Measurements from ENCODE around the gene HAP1.

The HAP1 gene

GRCh38 chr17:41690497-41690896 is 43.9 kb downstream of the HAP1 start:
- H3K27ac ChIP-seq (ENCODE audit: extremely low read depth, low read depth, low read length): no peak overlapping the region; the same call in 1 of the 2 replicates
- H3K4me3 ChIP-seq (ENCODE audit: low read depth, low read length): peak overlapping the region; percentile 7; the same call in 1 of the 2 replicates
- POLR2A ChIA-PET: interaction anchor here (0.5 to 5.0 kb wide), 7 partner anchors 11 to 103 kb away, joined by 3 to 104 read pairs (median 10); partner anchors contain the start of genes HAP1 and JUP
- H3K36me3 ChIP-seq (ENCODE audit: control insufficient read depth in 2 of 2, insufficient read depth in 1 of 2, low read length in 2 of 2): peaks cover 27 to 59% of the 10 kb centered on the region in 2 experiments
- no peaks in the 10 kb centered on the region for H3K4me1 ChIP-seq (ENCODE audit: control insufficient read depth, insufficient read depth, low read length)
- no peaks in the 10 kb centered on the region for H3K9me3 ChIP-seq (ENCODE audit: control insufficient read depth, insufficient read depth, low read depth, low read length)
- TF ChIP-seq ZNF174 (tag by site-specific recombination; IDR thresholded peaks at IDR 0.05): no peak
- CTCF ChIA-PET: interaction anchor here (0.6 to 1.9 kb wide), 12 partner anchors 8 to 113 kb away, joined by 3 to 9 read pairs (median 4); no protein-coding TSS in a partner anchor

GRCh38 chr17:41689497-41690299 is 44.7 kb downstream of the HAP1 start:
- Histone ChIP-seq H3K4me1 (ENCODE audit: control insufficient read depth, insufficient read depth, low read length) (no peaks in the 10 kb centered on the region), H3K9me3 (ENCODE audit: control insufficient read depth, insufficient read depth, low read depth, low read length) (no peaks in the 10 kb centered on the region), H3K4me3 (ENCODE audit: low read depth, low read length) (peak overlapping the region; percentile 96), H3K27ac (ENCODE audit: extremely low read depth, low read depth, low read length) (peak overlapping the region; percentile 61), H3K36me3 (ENCODE audit: control insufficient read depth in 2 of 2, insufficient read depth in 1 of 2, low read length in 2 of 2) (peaks cover 27 to 51% of the 10 kb centered on the region in 2 experiments)
- ChIA-PET POLR2A (interaction anchor here (0.5 to 5.0 kb wide), 62 partner anchors 10 to 1272 kb away, joined by 3 to 104 read pairs (median 4); partner anchors contain the start of genes ACLY, DNAJC7, FKBP10 and GAST), CTCF (interaction anchor here (0.6 to 1.9 kb wide), 16 partner anchors 9 to 332 kb away, joined by 3 to 9 read pairs (median 3); no protein-coding TSS in a partner anchor)
- TF ChIP-seq ZBTB48 (tag by site-specific recombination; IDR thresholded peaks at IDR 0.05) (peak; percentile 9; the same call in 1 of the 2 replicates), CTCF (tag by site-specific recombination; IDR thresholded peaks at IDR 0.05) (peak; percentile 93; the same call in 1 of the 2 replicates), ZNF645 (tag by site-specific recombination; IDR thresholded peaks at IDR 0.05) (0 out of 2 replicates have a peak, but pooled peaks have one; percentile 15), ZNF449 (tag by site-specific recombination; IDR thresholded peaks at IDR 0.05) (no peak), ZBTB6 (tag by site-specific recombination; IDR thresholded peaks at IDR 0.05) (0 out of 2 replicates have a peak, but pooled peaks have one; percentile 2), IKZF3 (tag by site-specific recombination; IDR thresholded peaks at IDR 0.05) (0 out of 2 replicates have a peak, but pooled peaks have one; percentile 64), ZNF292 (tag by site-specific recombination; IDR thresholded peaks at IDR 0.05; ENCODE audit: borderline replicate concordance, low read depth) (no peak), PATZ1 (tag by site-specific recombination; IDR thresholded peaks at IDR 0.05) (peak; percentile 94), ZNF2 (tag by site-specific recombination; IDR thresholded peaks at IDR 0.05) (peak; percentile 19; the same call in 1 of the 2 replicates), ZNF341 (tag by site-specific recombination; IDR thresholded peaks at IDR 0.05; ENCODE audit: low read depth) (no peak), ZNF654 (tag by site-specific recombination; IDR thresholded peaks at IDR 0.05; ENCODE audit: low read depth) (peak; percentile 22), ZNF621 (tag by site-specific recombination; IDR thresholded peaks at IDR 0.05) (no peak), MEIS1 (CRISPR knock-in tag; IDR thresholded peaks at IDR 0.05; ENCODE audit: borderline replicate concordance) (no peak), ZNF596 (tag by site-specific recombination; IDR thresholded peaks at IDR 0.05) (no peak), KLF17 (tag by site-specific recombination; IDR thresholded peaks at IDR 0.05) (0 out of 2 replicates have a peak, but pooled peaks have one; percentile 9), ZNF423 (tag by site-specific recombination; IDR thresholded peaks at IDR 0.05) (no peak), REST (tag by site-specific recombination; IDR thresholded peaks at IDR 0.05) (0 out of 2 replicates have a peak, but pooled peaks have one; percentile 11), ZFP69B (tag by site-specific recombination; IDR thresholded peaks at IDR 0.05) (no peak)

Data from HEK293 (cell line).